Ovary (tissue), 9 donors: ENCODE measurements around the gene R3HDM1. TPM values are rescaled to one million over a fixed set of nuclear protein-coding genes. Genes with fewer than 3 reads are reported as not detected.

Source experiments
- DNase-seq, 5 donors: peaks; one replicate each; pipeline ENCODE4 v3.0.0-alpha.2; 2019 to 2020
- H3K27ac ChIP-seq, 2 donors: fragments of 200-600 bp; one replicate each; pipeline versions ENCODE4 v1.5.1 to v1.8.0; 2019 to 2022
- H3K27me3 ChIP-seq: fragments of 200-600 bp; one replicate; pipeline ENCODE4 v1.8.0; 2022
- H3K36me3 ChIP-seq: fragments of 200-600 bp; sonication (generic); one replicate; pipeline ENCODE4 v1.5.1; 2019
- H3K4me1 ChIP-seq: one replicate; pipeline ENCODE4 v1.8.1; 2013; ENCODE audit warnings: mild to moderate bottlenecking, moderate library complexity; ENCODE audit not compliant: insufficient read depth
- H3K4me3 ChIP-seq: fragments of 200-600 bp; sonication (generic); one replicate; pipeline ENCODE4 v1.5.1; 2017
- H3K9me3 ChIP-seq, 2 donors: fragments of 200-600 bp in 1 of 2; sonication (generic) in 1 of 2; one replicate each; pipeline versions ENCODE4 v1.5.1 to v1.8.1; 2013 to 2019; ENCODE audit warnings: mild to moderate bottlenecking in 1 of 2, moderate library complexity in 1 of 2
- EP300 ChIP-seq: sonication (generic); formaldehyde crosslinking; IDR thresholded peaks from one replicate; pipeline ENCODE4 v1.6.1; 2017; ENCODE audit warnings: antibody characterized with exemption
- POLR2A ChIP-seq: fragments of 450-650 bp; IDR thresholded peaks from one replicate; pipeline ENCODE4 v1.6.1; 2017; ENCODE audit warnings: antibody characterized with exemption, mild to moderate bottlenecking, moderate library complexity
- WGBS, 3 donors: extraction: QIAGEN DNeasy Blood & Tissue Kit in 1 of 3; methylation state at CpG; one replicate each; pipeline versions ENCODE4 v1.1.5 to v1.1.7; 2013 to 2017; 5-methylcytosine and 5-hydroxymethylcytosine counted together
- intact Hi-C, 4 donors: fragments of 100-400 bp; cut with DNase I; formaldehyde crosslinking; loops; one replicate each; pipeline versions ENCODE4 v1.11.0 to v1.15.1; 2022 to 2023
- microRNA counts: library from miRNA; unstranded; fragments of <30 nt; microRNA quantifications from one replicate; lab custom pipeline; 2016
- microRNA-seq, 3 donors: library from miRNA; unstranded; fragments of <30 nt; microRNA quantifications; one replicate each; pipeline versions ENCODE4 to v1.2.0, GENCODE V29; 2019 to 2020
- polyA plus RNA-seq, 2 donors: library from polyadenylated mRNA; stranded (reverse); fragments of 200-250 nt in 1 of 2; fragments of 350-450 nt in 1 of 2; fragmentation: Illumina TruSeq in 1 of 2; extraction: RNeasy Lipid Tissue Mini Kit (QIAGEN cat#74804) in 1 of 2; gene quantifications; one replicate each; pipeline ENCODE4 v1.2.3, GENCODE V29; 2013 to 2014
- small RNA-seq: library from RNA; depleted of rRNA; stranded (forward); fragments of <200 nt; gene quantifications from one replicate; pipeline ENCODE3, GENCODE V24; 2016
- total RNA-seq, 7 donors: library from RNA; depleted of rRNA in 2 of 7; stranded (reverse); fragments of >200 nt in 2 of 7; fragmentation: NEBNext Ultra II Directional in 3 of 7; extraction: Animal tissue kit (Norgen Biotek cat#: 25700) in 3 of 7; gene quantifications; one replicate each; pipeline versions ENCODE4 v1.1.0 to v1.2.4, GENCODE V29; 2016 to 2023
- TF ChIP-seq, protein P1 (sequence below), 3 donors: fragments of 450-650 bp in 2 of 3; fragments of 200-600 bp in 1 of 3; IDR thresholded peaks; one replicate each; pipeline versions ENCODE4 v1.5.1 to v1.8.0; 2016 to 2022; ENCODE audit warnings: antibody characterized with exemption in 3 of 3, mild to moderate bottlenecking in 1 of 3
- donor health status: DM: no; HTN: no; CAD: no; lungs with moderate emphysema.
- donor health status: DM: no; HTN: no; CAD: no.
- donor health status: Bipolar disorder and iron deficiency.
- donor health status: DM: yes; HTN: yes; CAD: no.
- donor health status: DM: no; HTN: no; CAD: no.
- donor health status: DM: yes; HTN: yes; CAD: no.

Gene R3HDM1
- total and polyA plus RNA-seq, 9 donors: 8.9 to 34.4 (median 19.0) TPM

DNA sequence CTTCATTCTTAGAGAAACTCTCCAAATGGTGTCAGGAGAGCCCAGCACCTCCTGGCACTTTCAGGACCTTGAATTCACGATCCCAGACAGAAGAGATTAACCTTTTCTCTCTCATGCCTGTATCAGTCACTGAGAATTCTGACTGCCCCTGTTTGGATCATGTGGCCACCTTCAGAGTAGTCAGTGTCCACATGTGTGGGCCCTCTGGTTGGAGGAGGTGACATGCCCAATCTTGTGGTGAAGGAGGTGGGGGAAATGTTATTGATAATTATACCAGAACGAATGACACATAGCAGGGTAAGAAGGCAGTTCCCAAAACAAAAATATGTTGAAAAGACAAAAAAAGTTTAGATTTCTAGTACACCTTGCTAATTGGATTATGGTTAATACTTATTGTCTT is 242.0 kb downstream of the R3HDM1 start:
- H3K4me3 ChIP-seq: no peak overlapping the region
- DNase-seq: no peak
- 83 to 92% (median 90%) methylated on average over 2 of the region's 2 CpGs for WGBS, 3 donors
- peaks cover 0 to 4% of the 10 kb centered on the region in 2 donors for H3K9me3 ChIP-seq
- no peaks in the 10 kb centered on the region for H3K36me3 ChIP-seq
- H3K27ac ChIP-seq: no peak overlapping the region
- H3K27me3 ChIP-seq: no peaks in the 10 kb centered on the region
- intact Hi-C loops: no loop called here
- no peaks in the 10 kb centered on the region for H3K4me1 ChIP-seq
- TF ChIP-seq EP300 (no peak), POLR2A (no peak)
- TF ChIP-seq, protein P1, sequence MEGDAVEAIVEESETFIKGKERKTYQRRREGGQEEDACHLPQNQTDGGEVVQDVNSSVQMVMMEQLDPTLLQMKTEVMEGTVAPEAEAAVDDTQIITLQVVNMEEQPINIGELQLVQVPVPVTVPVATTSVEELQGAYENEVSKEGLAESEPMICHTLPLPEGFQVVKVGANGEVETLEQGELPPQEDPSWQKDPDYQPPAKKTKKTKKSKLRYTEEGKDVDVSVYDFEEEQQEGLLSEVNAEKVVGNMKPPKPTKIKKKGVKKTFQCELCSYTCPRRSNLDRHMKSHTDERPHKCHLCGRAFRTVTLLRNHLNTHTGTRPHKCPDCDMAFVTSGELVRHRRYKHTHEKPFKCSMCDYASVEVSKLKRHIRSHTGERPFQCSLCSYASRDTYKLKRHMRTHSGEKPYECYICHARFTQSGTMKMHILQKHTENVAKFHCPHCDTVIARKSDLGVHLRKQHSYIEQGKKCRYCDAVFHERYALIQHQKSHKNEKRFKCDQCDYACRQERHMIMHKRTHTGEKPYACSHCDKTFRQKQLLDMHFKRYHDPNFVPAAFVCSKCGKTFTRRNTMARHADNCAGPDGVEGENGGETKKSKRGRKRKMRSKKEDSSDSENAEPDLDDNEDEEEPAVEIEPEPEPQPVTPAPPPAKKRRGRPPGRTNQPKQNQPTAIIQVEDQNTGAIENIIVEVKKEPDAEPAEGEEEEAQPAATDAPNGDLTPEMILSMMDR (IDR thresholded peaks at IDR 0.05): no peak

GRCh38 chr2:135773917-135774316 is 242.6 kb downstream of the R3HDM1 start:
- Histone ChIP-seq H3K27me3 (no peaks in the 10 kb centered on the region), H3K27ac (no peak overlapping the region), H3K36me3 (no peaks in the 10 kb centered on the region), H3K4me3 (no peak overlapping the region), H3K4me1 (no peaks in the 10 kb centered on the region), H3K9me3 (peaks cover 0 to 4% of the 10 kb centered on the region in 2 donors)
- DNase-seq: no peak
- no peak for TF ChIP-seq EP300
- no peak for TF ChIP-seq POLR2A
- TF ChIP-seq, protein P1 (IDR thresholded peaks at IDR 0.05): no peak
- intact Hi-C loops: no loop called here

MicroRNAs within 50 kb of the gene (microRNA counts, 767-probe panel; counts per million panel counts)
- 530 counts per million, percentile 78 among the panel's probes with 10 or more counts for microRNA hsa-miR-128 (lab: Ali Mortazavi, UCI)

Small RNA genes within 50 kb of the gene (microRNA-seq; reads per million reads assigned to microRNA genes)
- 17.9 to 51.9 (median 23.8) reads per million in 3 donors for gene MIR128-1

Small RNA genes within 50 kb of the gene (small RNA-seq; reads per million reads assigned to genes)
- 2.3 reads per million, percentile 74 among the genes with 10 or more reads in this experiment for gene MIR128-1
- gene RNU6-512P: not detected

Other genes with a start within 250 kb of the R3HDM1 start
- 10 to 100 TPM in 1 of 7 donors, 1 to 10 TPM in 6; 4.6 to 11.4 (median 8.7) TPM for gene ZRANB3, start 266 bp upstream of the R3HDM1 start, total RNA-seq
- 1 to 10 TPM; 2.6 to 3.7 TPM for gene ZRANB3, start 266 bp upstream of the R3HDM1 start, polyA plus RNA-seq
- 100 to 1,000 TPM in 1 of 7 donors, 10 to 100 TPM in 6; 56.8 to 101 (median 87.5) TPM for gene UBXN4, start 210.4 kb downstream of the R3HDM1 start, total RNA-seq
- gene UBXN4, start 210.4 kb downstream of the R3HDM1 start, polyA plus RNA-seq: 10 to 100 TPM; 46.6 to 82.0 TPM